ENCODE data around the gene RFX2.

DNA sequence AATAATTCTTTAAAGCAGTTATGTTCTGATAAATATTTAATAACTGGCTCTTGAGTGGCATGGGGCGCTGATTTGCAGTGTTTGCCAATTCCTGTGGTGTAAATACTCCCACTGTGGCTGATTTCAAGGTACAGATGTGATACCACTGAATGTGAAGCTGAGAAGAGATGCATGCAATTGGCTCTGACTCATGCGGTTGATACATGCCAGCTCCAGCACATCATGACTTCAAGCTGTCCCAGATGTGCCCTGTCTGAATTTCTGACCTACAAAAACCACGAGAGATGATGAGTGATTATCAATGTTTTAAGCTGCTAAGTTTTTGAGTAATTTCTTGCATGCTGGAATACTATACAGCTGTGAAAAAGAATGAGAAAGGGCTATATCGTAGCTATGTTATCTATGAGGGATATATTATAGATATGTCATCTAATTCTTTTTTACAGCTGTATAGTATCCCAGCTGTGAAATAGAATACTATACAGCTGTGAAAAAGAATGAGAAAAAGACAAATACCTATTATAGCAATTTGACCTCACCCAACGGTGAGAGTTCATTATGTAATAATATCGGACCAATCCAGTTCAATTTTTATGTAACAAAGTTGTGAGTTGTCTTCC lies 17.5 kb upstream of the RFX2 start:
- TF ChIP-seq EP300 (IDR thresholded peaks at IDR 0.05) (no peak), CTCF (IDR thresholded peaks at IDR 0.05) (no peak)

Measured in ovary (tissue), 3 donors.